OCI-LY1 (cell line): Measurements from ENCODE around the gene DPM2.

ENCODE experiments used
- H2AFZ ChIP-seq: fragments of 200-600 bp; sonication (generic), shearing (Covaris generic); 2 replicates; pipeline ENCODE4 v1.6.0; 2014; ENCODE audit warnings: antibody characterized with exemption, mild to moderate bottlenecking, low read length
- H3F3A ChIP-seq: fragments of 200-600 bp; sonication (generic), shearing (Covaris generic); 2 replicates; pipeline ENCODE4 v1.6.0; 2014; ENCODE audit warnings: mild to moderate bottlenecking, antibody characterized with exemption, low read length, moderate library complexity; ENCODE audit not compliant: insufficient read depth
- H3K27ac ChIP-seq: fragments of 200-600 bp; sonication (generic); 2 replicates; pipeline ENCODE4 v1.5.1; 2014; ENCODE audit warnings: low read length, mixed run types, mild to moderate bottlenecking, low read depth; ENCODE audit not compliant: poor library complexity, severe bottlenecking
- H3K27me3 ChIP-seq: fragments of 200-600 bp; sonication (generic); 2 replicates; pipeline ENCODE4 v1.6.0; 2014; ENCODE audit warnings: antibody characterized with exemption, mild to moderate bottlenecking, low read length, moderate library complexity; ENCODE audit not compliant: insufficient read depth
- H3K36me3 ChIP-seq: fragments of 200-600 bp; sonication (generic); 2 replicates; pipeline ENCODE4 v1.6.1; 2014; ENCODE audit warnings: mild to moderate bottlenecking, antibody characterized with exemption, low read length, moderate library complexity, mixed read lengths; ENCODE audit not compliant: insufficient read depth
- H3K4me1 ChIP-seq: fragments of 200-600 bp; sonication (generic); 2 replicates; pipeline ENCODE4 v1.5.1; 2014; ENCODE audit warnings: mild to moderate bottlenecking, low read length, moderate library complexity; ENCODE audit not compliant: insufficient read depth, severe bottlenecking
- H3K4me2 ChIP-seq: fragments of 200-600 bp; sonication (generic), shearing (Covaris generic); 2 replicates; pipeline ENCODE4 v1.6.1; 2014; ENCODE audit warnings: low read length
- H3K4me3 ChIP-seq: fragments of 200-600 bp; sonication (generic); 2 replicates; pipeline ENCODE4 v1.5.1; 2014; ENCODE audit warnings: low read length, low read depth, mild to moderate bottlenecking, mixed read lengths; ENCODE audit not compliant: poor library complexity, severe bottlenecking
- H3K79me2 ChIP-seq: fragments of 200-600 bp; shearing (Covaris generic); 2 replicates; pipeline ENCODE4 v1.6.1; 2016; ENCODE audit warnings: mixed run types, low read length, mixed read lengths; ENCODE audit not compliant: insufficient read depth
- H3K9ac ChIP-seq: fragments of 200-600 bp; sonication (generic), shearing (Covaris generic); 2 replicates; pipeline ENCODE4 v1.6.1; 2014; ENCODE audit warnings: mild to moderate bottlenecking, low read length, mixed read lengths
- H3K9me2 ChIP-seq: fragments of 200-600 bp; sonication (generic), shearing (Covaris generic); 2 replicates; pipeline ENCODE4 v1.6.1; 2014; ENCODE audit warnings: low read depth, mild to moderate bottlenecking, low read length, mixed read lengths
- H3K9me3 ChIP-seq: fragments of 200-600 bp; shearing (Covaris generic); 2 replicates; pipeline ENCODE4 v1.6.1; 2014; ENCODE audit warnings: low read length, mixed read lengths
- H4K20me1 ChIP-seq: fragments of 200-600 bp; sonication (generic), shearing (Covaris generic); 2 replicates; pipeline ENCODE4 v1.6.0; 2016; ENCODE audit warnings: mild to moderate bottlenecking, low read length; ENCODE audit not compliant: insufficient read depth
- CTCF ChIP-seq: fragments of 200-600 bp; sonication (generic), shearing (Covaris generic); IDR thresholded peaks from 2 replicates; pipeline ENCODE4 v1.5.1; 2017; ENCODE audit warnings: mild to moderate bottlenecking, antibody characterized with exemption, low read length, moderate library complexity, mixed read lengths
- EZH2 ChIP-seq: fragments of 200-600 bp; sonication (generic), shearing (Covaris generic); IDR thresholded peaks from 2 replicates; pipeline ENCODE4 v1.8.0; 2017; ENCODE audit warnings: borderline replicate concordance, mixed run types, mild to moderate bottlenecking, antibody characterized with exemption, low read length, moderate library complexity, mixed read lengths

Gene DPM2

GRCh38 chr9:127899128-127899943, 38.3 kb downstream of the DPM2 start, which contains the start of gene ST6GALNAC6:
ST6GALNAC6 (minus strand) TSS chr9:127899603; CDS start chr9:127897981, 1,622 bp downstream.
- no peak within 1 kb of the TSS for H2AFZ ChIP-seq
- H4K20me1 ChIP-seq = no peaks in the 10 kb centered on the region
- no peaks in the 10 kb centered on the region for H3K27me3 ChIP-seq
- H3K27ac ChIP-seq = peak within 1 kb of the TSS; percentile 99
- H3K36me3 ChIP-seq = peaks cover 28% of the 10 kb centered on the region
- peak within 1 kb of the TSS; percentile 74 for H3K4me2 ChIP-seq
- H3K9ac ChIP-seq = peak within 1 kb of the TSS; percentile 92
- TF ChIP-seq EZH2 (no peak), CTCF (no peak)
- H3K9me2 ChIP-seq = no peaks in the 10 kb centered on the region
- peaks cover 11% of the 10 kb centered on the region for H3F3A ChIP-seq
- peak within 1 kb of the TSS; percentile 97 for H3K4me3 ChIP-seq
- no peaks in the 10 kb centered on the region for H3K79me2 ChIP-seq
- H3K9me3 ChIP-seq = no peaks in the 10 kb centered on the region; the same call in 1 of the 2 replicates
- H3K4me1 ChIP-seq = peaks cover 63% of the 10 kb centered on the region

- H3K36me3 ChIP-seq = peaks cover 35% of the 10 kb centered on the region
- no peaks in the 10 kb centered on the region for H3K27me3 ChIP-seq
- no peaks in the 10 kb centered on the region for H3K79me2 ChIP-seq
- peaks cover 56% of the 10 kb centered on the region for H3K4me1 ChIP-seq
- peak overlapping the region; percentile 92 for H3K9ac ChIP-seq
- no peaks in the 10 kb centered on the region for H4K20me1 ChIP-seq
- no peak overlapping the region for H2AFZ ChIP-seq
- H3K9me3 ChIP-seq = peaks cover under 1% of the 10 kb centered on the region; the same call in 1 of the 2 replicates
- peak overlapping the region; percentile 72 for H3K27ac ChIP-seq
- H3K4me3 ChIP-seq = peak overlapping the region; percentile 97
- H3K9me2 ChIP-seq = no peaks in the 10 kb centered on the region
- H3K4me2 ChIP-seq = peak overlapping the region; percentile 74
- no peak for TF ChIP-seq CTCF
- no peak for TF ChIP-seq EZH2
- peaks cover 4% of the 10 kb centered on the region for H3F3A ChIP-seq
These were observed 39.1 kb downstream of the DPM2 start for GRCh38 chr9:127898433-127899127.

GRCh38 chr9:127897193-127897692, 40.4 kb downstream of the DPM2 start:
- Histone ChIP-seq H3K9me3 (peaks cover 8% of the 10 kb centered on the region; the same call in 1 of the 2 replicates), H2AFZ (no peak overlapping the region), H3K9me2 (no peaks in the 10 kb centered on the region), H3F3A (no peaks in the 10 kb centered on the region; the same call in 1 of the 2 replicates), H4K20me1 (no peaks in the 10 kb centered on the region), H3K4me1 (peaks cover 46% of the 10 kb centered on the region), H3K36me3 (peaks cover 48% of the 10 kb centered on the region), H3K27ac (no peak overlapping the region), H3K27me3 (no peaks in the 10 kb centered on the region), H3K79me2 (no peaks in the 10 kb centered on the region), H3K9ac (no peak overlapping the region), H3K4me3 (peak overlapping the region; percentile 37), H3K4me2 (peak overlapping the region; percentile 51)
- no peak for TF ChIP-seq CTCF
- TF ChIP-seq EZH2 = no peak
